SK-N-MC (cell line): Measurements from ENCODE around the gene ERMAP.
"Not testable (repeated sequence)": the region's sequence is repeated elsewhere in the genome, so short reads cannot be mapped to it uniquely, and the experiment has no call there.

Experiments used
- DNase-seq: peaks from one replicate; pipeline ENCODE4 v3.0.0-alpha.2; 2011; ENCODE audit warnings: low read depth, low spot score
- H3K27ac ChIP-seq: fragments of 200-600 bp; sonication (generic); 2 replicates; pipeline ENCODE4 v1.5.1; 2016; ENCODE audit warnings: mixed run types
- H3K36me3 ChIP-seq: fragments of 200-600 bp; sonication (generic); 2 replicates; pipeline ENCODE4 v1.6.1; 2017; ENCODE audit warnings: antibody characterized with exemption, low read length, mixed read lengths; ENCODE audit not compliant: insufficient read depth
- H3K4me3 ChIP-seq: fragments of 200-600 bp; sonication (generic); 2 replicates; pipeline ENCODE4 v1.5.1; 2016
- H3K9ac ChIP-seq: fragments of 200-600 bp; sonication (generic); 2 replicates; pipeline ENCODE4 v1.8.0; 2017; ENCODE audit warnings: mixed run types, mixed read lengths; ENCODE audit not compliant: insufficient read length
- H3K9me3 ChIP-seq: fragments of 200-600 bp; sonication (generic); 2 replicates; pipeline ENCODE4 v1.6.1; 2017; ENCODE audit warnings: low read depth, mild to moderate bottlenecking, antibody characterized with exemption, low read length, moderate library complexity, mixed read lengths
- EZH2 ChIP-seq: fragments of 200-600 bp; sonication (generic); IDR thresholded peaks from one replicate; pipeline ENCODE4 v1.6.1; 2017; ENCODE audit warnings: antibody characterized with exemption
- FOXP2 ChIP-seq: optimal IDR thresholded peaks from 2 replicates; pipeline ENCODE3; 2011; ENCODE audit warnings: mild to moderate bottlenecking, moderate library complexity; ENCODE audit not compliant: insufficient read depth; ENCODE audit errors: extremely low read length, control extremely low read depth
- POLR2AphosphoS5 ChIP-seq: IDR thresholded peaks from 2 replicates; pipeline ENCODE4 v1.6.1; 2012; ENCODE audit warnings: mild to moderate bottlenecking, low read depth, low read length, borderline replicate concordance

The ERMAP gene

DNA sequence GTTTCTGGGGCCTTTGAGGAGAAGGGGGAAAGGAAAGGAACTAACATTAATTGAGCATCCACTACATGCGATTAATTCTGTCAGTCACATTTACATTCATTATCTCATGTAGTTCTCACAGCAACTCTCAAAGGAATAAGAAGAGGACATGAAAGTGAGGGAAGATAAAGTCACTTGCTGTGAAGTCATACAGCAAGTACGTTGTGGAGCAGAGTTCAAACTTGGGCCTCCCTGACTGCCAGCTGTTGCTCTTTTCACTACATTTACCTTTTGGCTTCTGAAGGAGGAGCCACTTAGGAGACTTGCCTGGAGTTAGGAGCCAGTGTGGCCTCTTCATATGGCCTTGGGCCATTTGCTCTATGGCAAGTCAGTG, 35.7 kb downstream of the ERMAP start:
- Histone ChIP-seq H3K9ac (no peak overlapping the region), H3K9me3 (no peaks in the 10 kb centered on the region), H3K36me3 (peaks cover 31% of the 10 kb centered on the region), H3K27ac (no peak overlapping the region), H3K4me3 (no peak overlapping the region)
- TF ChIP-seq FOXP2 (no peak), POLR2AphosphoS5 (no peak), EZH2 (no peak)
- DNase-seq, result no peak

DNA sequence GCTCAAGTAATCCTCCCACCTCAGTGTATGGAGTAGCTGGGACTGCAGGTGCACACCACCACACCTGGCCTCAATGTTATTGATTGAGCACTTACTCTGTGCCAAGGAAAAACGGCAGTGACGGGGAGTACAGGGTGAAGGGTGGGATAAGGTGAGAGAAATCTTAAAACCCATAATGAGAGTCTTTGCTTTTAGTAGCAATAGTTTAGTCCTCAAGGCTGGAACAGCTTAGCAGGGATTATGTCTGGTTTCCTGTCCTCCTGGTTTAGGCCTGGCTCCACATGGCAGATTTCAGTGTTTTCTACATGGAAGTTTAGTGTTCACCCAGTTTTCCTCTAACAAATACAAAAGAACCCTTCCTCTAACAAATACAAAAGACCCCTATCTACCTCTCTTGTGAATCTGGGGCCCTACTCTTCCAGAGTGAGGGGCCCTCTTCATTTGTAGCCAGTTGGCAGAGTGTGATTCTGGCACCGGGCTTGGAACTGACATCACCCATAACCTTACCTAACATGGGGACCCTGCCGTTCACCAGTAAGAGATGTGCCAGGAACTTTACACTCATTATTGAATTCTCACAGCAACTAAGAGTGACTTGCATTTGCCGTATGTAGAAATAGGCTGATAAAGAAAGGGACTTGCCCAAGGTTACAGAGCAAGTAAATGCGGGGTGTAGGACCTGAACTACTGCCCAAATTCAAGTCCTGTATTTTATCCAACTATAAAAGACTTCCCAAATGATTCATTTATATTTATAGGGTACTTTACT, 36.4 kb downstream of the ERMAP start:
- H3K9me3 ChIP-seq, result no peaks in the 10 kb centered on the region
- no peak overlapping the region for H3K4me3 ChIP-seq
- no peak; the same call in 1 of the 2 replicates for TF ChIP-seq POLR2AphosphoS5
- H3K9ac ChIP-seq, result no peak overlapping the region
- DNase-seq, result no peak
- H3K36me3 ChIP-seq, result peaks cover 31% of the 10 kb centered on the region
- no peak overlapping the region for H3K27ac ChIP-seq

DNA sequence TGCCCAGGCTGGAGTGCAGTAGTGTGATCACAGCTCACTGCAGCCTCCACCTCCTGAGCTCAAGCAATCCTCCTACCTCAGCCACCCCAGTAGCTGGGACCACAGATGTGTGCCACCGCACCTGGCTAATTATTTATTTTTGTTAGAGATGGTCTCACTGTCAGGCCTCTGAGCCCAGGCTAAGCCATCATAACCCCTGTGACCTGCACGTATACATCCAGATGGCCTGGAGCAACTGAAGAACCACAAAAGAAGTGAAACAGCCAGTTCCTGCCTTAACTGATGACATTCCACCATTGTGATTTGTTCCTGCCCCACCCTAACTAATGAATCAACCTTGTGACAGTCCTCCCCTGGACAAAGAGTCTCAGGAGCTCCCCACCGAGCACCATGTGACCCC, 39.6 kb downstream of the ERMAP start:
- not testable (repeated sequence) for DNase-seq, H3K4me3 ChIP-seq, H3K9ac ChIP-seq, H3K36me3 ChIP-seq, H3K27ac ChIP-seq, H3K9me3 ChIP-seq

DNA sequence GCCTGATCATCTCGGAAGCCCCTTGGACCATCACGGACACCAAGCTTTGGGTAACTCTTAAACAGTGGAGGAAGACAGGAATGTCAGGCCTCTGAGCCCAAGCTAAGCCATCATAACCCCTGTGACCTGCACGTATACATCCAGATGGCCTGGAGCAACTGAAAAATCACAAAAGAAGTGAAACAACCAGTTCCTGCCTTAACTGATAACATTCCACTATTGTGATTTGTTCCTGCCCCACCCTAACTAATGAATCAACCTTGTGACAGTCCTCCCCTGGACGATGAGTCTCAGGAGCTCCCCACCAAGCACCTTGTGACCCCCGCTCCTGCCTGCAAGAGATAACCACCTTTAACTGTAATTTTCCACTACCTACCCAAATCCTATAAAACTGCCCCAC, 42.4 kb downstream of the ERMAP start:
- H3K9me3 ChIP-seq, H3K9ac ChIP-seq, H3K36me3 ChIP-seq, H3K27ac ChIP-seq, DNase-seq, H3K4me3 ChIP-seq: not testable (repeated sequence)

DNA sequence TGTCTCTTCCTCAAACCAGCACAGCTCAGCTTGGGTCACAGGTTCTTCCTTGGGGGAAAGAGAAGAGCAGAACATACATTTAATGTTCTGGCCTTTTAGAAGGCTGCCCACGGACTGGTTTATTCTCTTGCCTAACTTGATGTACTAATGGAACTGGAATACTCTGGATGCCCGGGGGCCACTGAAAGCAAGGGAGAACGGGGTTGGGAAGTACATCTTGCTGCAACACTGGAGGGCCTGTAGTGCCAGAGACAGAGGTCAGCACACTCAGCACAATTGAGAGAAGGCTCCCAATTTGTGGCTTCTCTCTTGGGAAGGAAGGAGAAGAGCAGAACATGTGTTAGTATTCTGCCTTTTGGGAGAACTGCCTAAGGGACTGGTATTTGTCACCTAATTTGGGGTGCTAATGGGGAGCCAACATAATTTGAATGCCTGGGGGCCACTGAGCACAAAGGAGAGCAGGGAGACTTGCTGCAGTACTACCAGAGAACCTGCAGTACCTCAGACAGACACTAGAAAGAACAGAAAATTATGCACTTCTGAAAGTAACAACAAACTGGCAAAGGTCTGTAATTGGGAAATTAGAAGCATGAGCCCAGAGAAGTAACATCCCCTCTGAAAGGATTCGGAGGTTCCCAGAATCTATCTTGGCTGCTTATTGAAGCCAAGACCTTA, 43.6 kb downstream of the ERMAP start:
- Histone ChIP-seq H3K9me3 (no peaks in the 10 kb centered on the region), H3K27ac (no peak overlapping the region), H3K36me3 (no peaks in the 10 kb centered on the region), H3K9ac (no peak overlapping the region), H3K4me3 (no peak overlapping the region)
- DNase-seq, result no peak
- no peak for TF ChIP-seq POLR2AphosphoS5
- no peak for TF ChIP-seq EZH2
- no peak for TF ChIP-seq FOXP2

DNA sequence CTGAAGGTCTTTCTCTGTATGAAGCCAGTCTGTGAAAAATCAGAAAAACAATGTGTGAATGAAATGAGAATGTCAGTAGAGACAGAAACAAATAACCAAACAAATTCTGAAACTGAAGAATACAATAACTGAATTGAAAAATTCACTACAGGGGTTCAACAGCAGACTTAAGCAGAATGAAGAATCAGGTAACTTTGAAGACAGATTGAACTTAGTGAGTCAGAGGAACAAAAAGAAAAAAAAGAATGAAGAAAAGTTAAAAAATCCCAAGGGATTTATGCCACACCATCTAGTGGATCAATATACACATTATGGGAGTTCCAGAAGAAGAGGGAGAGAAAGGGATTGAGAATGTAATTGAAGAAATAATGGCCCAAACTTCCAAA, 44.1 kb downstream of the ERMAP start:
- no peak for DNase-seq
- TF ChIP-seq POLR2AphosphoS5 (no peak), EZH2 (no peak), FOXP2 (no peak)
- Histone ChIP-seq H3K9ac (no peak overlapping the region), H3K36me3 (no peaks in the 10 kb centered on the region), H3K4me3 (no peak overlapping the region), H3K9me3 (no peaks in the 10 kb centered on the region), H3K27ac (no peak overlapping the region)

DNA sequence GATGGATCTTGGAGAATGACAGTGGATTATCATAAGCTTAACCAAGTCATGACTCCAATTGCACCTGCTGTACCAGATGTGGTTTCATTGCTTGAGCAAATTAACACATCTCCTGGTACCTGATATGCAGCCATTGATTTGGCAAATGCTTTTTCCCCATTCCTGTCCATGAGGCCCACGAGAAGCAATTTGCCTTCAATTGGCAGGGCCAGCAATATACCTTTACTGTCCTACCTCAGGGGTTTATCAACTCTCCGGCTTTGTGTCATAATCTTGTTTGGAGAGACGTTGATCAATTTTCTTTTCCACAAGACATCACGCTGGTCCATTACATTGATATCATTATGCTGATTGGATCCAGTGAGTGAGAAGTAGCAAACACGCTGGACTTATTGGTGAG, 49.6 kb downstream of the ERMAP start:
- Histone ChIP-seq H3K4me3 (no peak overlapping the region), H3K27ac (no peak overlapping the region), H3K36me3 (no peaks in the 10 kb centered on the region), H3K9ac (no peak overlapping the region), H3K9me3 (no peaks in the 10 kb centered on the region)
- no peak for DNase-seq
- TF ChIP-seq POLR2AphosphoS5, result no peak

DNA sequence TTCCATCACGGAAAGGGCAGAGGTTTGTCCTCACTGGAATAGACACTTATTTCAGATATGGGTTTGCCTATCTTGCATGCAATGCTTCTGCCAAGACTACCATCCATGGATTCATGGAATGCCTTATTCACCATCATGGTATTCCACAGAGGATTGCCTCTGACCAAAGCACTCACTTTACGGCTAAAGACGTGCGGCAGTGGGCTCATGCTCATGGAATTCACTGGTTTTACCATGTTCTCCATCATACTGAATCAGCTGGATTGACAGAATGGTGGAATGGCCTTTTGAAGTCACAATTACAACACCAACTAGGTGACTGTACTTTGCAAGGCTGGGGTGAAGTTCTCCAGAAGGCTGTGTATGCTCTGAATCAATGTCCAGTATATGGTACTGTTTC, 51.5 kb downstream of the ERMAP start:
- not testable (repeated sequence) for H3K4me3 ChIP-seq, H3K36me3 ChIP-seq, H3K9ac ChIP-seq, DNase-seq, H3K9me3 ChIP-seq, H3K27ac ChIP-seq

DNA sequence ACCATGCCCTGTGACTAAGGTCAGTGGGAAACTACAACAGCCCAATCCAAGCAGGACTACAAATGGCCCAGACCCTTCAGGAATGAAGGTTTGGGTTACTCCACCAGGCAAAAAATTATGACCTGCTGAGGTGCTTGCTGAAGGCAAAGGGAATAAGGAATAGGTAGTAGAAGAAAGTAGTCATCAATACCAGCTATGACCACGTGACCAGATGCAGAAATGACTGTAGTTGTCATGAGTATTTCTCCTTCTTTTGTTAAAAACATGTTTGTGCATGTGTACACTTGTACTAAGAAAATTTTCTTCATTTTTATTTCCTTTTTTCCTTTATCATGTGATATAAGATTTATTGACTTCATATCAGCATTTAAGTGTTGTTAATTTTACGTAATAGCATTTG, 52.3 kb downstream of the ERMAP start:
- H3K36me3 ChIP-seq, H3K9me3 ChIP-seq, H3K4me3 ChIP-seq, H3K27ac ChIP-seq, H3K9ac ChIP-seq, DNase-seq: not testable (repeated sequence)

DNA sequence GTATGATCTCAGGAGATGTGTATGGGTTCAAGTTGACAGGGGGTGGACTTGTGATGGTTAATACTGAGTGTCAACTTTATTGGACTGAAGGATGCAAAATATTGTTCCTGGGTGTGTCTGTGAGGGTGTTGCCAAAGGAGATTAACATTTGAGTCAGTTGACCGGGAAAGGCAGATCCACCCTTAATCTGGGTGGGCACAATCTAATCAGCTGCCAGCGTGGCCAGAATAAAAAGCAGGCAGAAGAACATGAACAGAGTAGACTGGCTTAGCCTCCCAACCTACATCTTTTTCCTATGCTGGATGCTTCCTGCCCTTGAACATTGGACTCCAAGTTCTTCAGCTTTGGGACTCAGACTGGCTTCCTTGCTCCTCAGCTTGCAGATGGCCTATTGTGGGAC, 52.8 kb downstream of the ERMAP start:
- not testable (repeated sequence) for H3K9me3 ChIP-seq, H3K9ac ChIP-seq, H3K27ac ChIP-seq, H3K4me3 ChIP-seq, H3K36me3 ChIP-seq, DNase-seq

DNA sequence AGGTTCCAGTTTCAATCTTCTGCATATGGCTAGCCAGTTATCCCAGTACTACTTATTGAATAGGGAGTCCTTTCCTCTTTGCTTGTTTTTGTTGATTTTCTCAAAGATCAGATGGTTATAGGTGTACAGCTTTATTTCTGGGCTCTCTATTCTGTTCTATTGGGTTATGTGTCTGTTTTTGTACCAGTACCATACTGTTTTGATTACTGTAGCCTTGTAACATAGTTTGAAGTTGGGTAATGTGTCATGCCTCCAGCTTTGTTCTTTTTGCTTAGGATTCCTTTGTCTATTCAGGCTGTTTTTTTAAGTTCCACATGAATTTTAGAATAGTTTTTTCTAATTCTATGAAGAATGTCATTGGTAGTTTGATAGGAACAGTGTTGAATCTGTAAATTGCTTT, 56.2 kb downstream of the ERMAP start:
- not testable (repeated sequence) for H3K27ac ChIP-seq, H3K4me3 ChIP-seq, H3K36me3 ChIP-seq, H3K9ac ChIP-seq, H3K9me3 ChIP-seq, DNase-seq
